PC-9 (cell line): ENCODE data around the gene ENPP4. TPM values are rescaled to one million over a fixed set of nuclear protein-coding genes. Genes with fewer than 3 reads are reported as not detected.
A peak's percentile ranks its signal among the peaks of the same experiment; 100 is the strongest.

ENCODE experiments used
- BruUV-seq: library from RNA; stranded (reverse); fragments of 400-500 nt; replicated peaks from 2 replicates; lab custom pipeline; 2021; lab: Mats Ljungman, UMichigan
- CTCF ChIA-PET: fragments of 300-600 bp; sonication (Branson Sonifier 250); formaldehyde crosslinking; loops from one replicate; lab custom pipeline; 2022; ENCODE audit warnings: antibody characterized with exemption; lab: Charles Lee
- POLR2A ChIA-PET: fragments of 300-600 bp; sonication (Branson Sonifier 250); formaldehyde crosslinking; loops from one replicate; lab custom pipeline; 2022; ENCODE audit warnings: antibody characterized with exemption; ENCODE audit not compliant: unreplicated experiment; lab: Charles Lee
- DNase-seq, 2 experiments: peaks; one replicate each; pipeline versions ENCODE4 v3.0.0 to v3.0.0-alpha.2; 2015 to 2022; ENCODE audit warnings: mixed read lengths in 1 of 2
- H2AFZ ChIP-seq: fragments of 200-600 bp; sonication (generic); 2 replicates; pipeline ENCODE4 v1.8.1; 2017; ENCODE audit warnings: antibody characterized with exemption
- H3F3A ChIP-seq: fragments of 200-600 bp; sonication (generic); 2 replicates; pipeline ENCODE4 v1.8.1; 2017; ENCODE audit warnings: antibody characterized with exemption, mild to moderate bottlenecking, low read depth; ENCODE audit not compliant: insufficient read depth
- H3K27ac ChIP-seq: fragments of 200-600 bp; sonication (generic); 2 replicates; pipeline ENCODE4 v1.6.1; 2016; ENCODE audit warnings: mixed run types
- H3K27me3 ChIP-seq: fragments of 200-600 bp; sonication (generic); 2 replicates; pipeline ENCODE4 v1.6.1; 2016; ENCODE audit warnings: low read depth, mixed run types; ENCODE audit not compliant: insufficient read depth
- H3K36me3 ChIP-seq: fragments of 200-600 bp; sonication (generic); 2 replicates; pipeline ENCODE4 v1.6.1; 2016; ENCODE audit warnings: low read depth, mixed run types
- H3K4me1 ChIP-seq: fragments of 200-600 bp; sonication (generic); replicated peaks from 2 replicates; pipeline ENCODE4 v1.6.1; 2016; ENCODE audit warnings: mixed run types; ENCODE audit not compliant: insufficient read depth
- H3K4me2 ChIP-seq: fragments of 200-600 bp; sonication (generic); 2 replicates; pipeline ENCODE4 v1.6.1; 2017; ENCODE audit warnings: mixed run types
- H3K4me3 ChIP-seq: fragments of 200-600 bp; sonication (generic); 2 replicates; pipeline ENCODE4 v1.6.1; 2016; ENCODE audit warnings: mixed run types
- H3K79me2 ChIP-seq: fragments of 200-600 bp; sonication (generic); 2 replicates; pipeline ENCODE4 v1.6.1; 2017; ENCODE audit warnings: low read depth, mixed run types
- H3K9me2 ChIP-seq: fragments of 200-600 bp; sonication (generic); 2 replicates; pipeline ENCODE4 v1.8.1; 2017; ENCODE audit warnings: mild to moderate bottlenecking; ENCODE audit not compliant: insufficient read depth
- H3K9me3 ChIP-seq: fragments of 200-600 bp; sonication (generic); 2 replicates; pipeline ENCODE4 v1.8.1; 2016; ENCODE audit warnings: low read depth; ENCODE audit not compliant: insufficient read depth
- H4K20me1 ChIP-seq: fragments of 200-600 bp; sonication (generic); 2 replicates; pipeline ENCODE4 v1.8.1; 2017; ENCODE audit not compliant: insufficient read depth
- CTCF ChIP-seq: fragments of 200-600 bp; sonication (generic); conservative IDR thresholded peaks from 2 replicates; pipeline ENCODE4 v1.6.1; 2017; ENCODE audit warnings: mixed run types, antibody characterized with exemption, mild to moderate bottlenecking, moderate library complexity
- EZH2 ChIP-seq: fragments of 200-600 bp; sonication (generic); IDR thresholded peaks from 2 replicates; pipeline ENCODE4 v1.8.0; 2017; ENCODE audit warnings: antibody characterized with exemption, low read depth
- intact Hi-C: fragments of 100-400 bp; cut with micrococcal nuclease; formaldehyde crosslinking; loops from one replicate; pipeline ENCODE4 v1.10.0; 2022; ENCODE audit not compliant: unreplicated experiment
- total RNA-seq: library from RNA; stranded (reverse); gene quantifications from 2 replicates; pipeline ENCODE4 v1.2.3, GENCODE V29; 2021

Gene ENPP4
- total RNA-seq, 1 experiment from 2014 or later: 7.1 TPM

- Histone ChIP-seq H3K27ac (no peak overlapping the region), H2AFZ (no peak overlapping the region), H3K4me3 (no peak overlapping the region), H3K9me2 (no peaks in the 10 kb centered on the region), H3K36me3 (no peaks in the 10 kb centered on the region), H4K20me1 (no peaks in the 10 kb centered on the region), H3K4me2 (no peak overlapping the region), H3K4me1 (no peaks in the 10 kb centered on the region), H3K27me3 (no peaks in the 10 kb centered on the region), H3K79me2 (no peaks in the 10 kb centered on the region), H3K9me3 (peaks cover 4% of the 10 kb centered on the region), H3F3A (no peaks in the 10 kb centered on the region)
- ChIA-PET POLR2A (interaction anchor here (0.7 kb wide), 1 partner anchor 43 kb away, joined by 6 read pairs; no protein-coding TSS in a partner anchor), CTCF (no interaction called here)
- intact Hi-C loops: no loop called here
- no peak for DNase-seq
- BruUV-seq: no TSS peak
- TF ChIP-seq CTCF (no peak), EZH2 (no peak)
These were observed 24.2 kb upstream of the ENPP4 start for GRCh38 chr6:46105568-46105967.

GRCh38 chr6:46113370-46113769 is 16.4 kb upstream of the ENPP4 start:
- Histone ChIP-seq H3F3A (0 out of 2 replicates have a peak, but pooled peaks cover 3% of the 10 kb centered on the region), H3K4me1 (peaks cover 15% of the 10 kb centered on the region), H3K79me2 (no peaks in the 10 kb centered on the region), H3K4me3 (no peak overlapping the region), H3K9me3 (no peaks in the 10 kb centered on the region; the same call in 1 of the 2 replicates), H3K4me2 (peak overlapping the region; percentile 42), H3K9me2 (no peaks in the 10 kb centered on the region), H2AFZ (no peak overlapping the region), H3K27ac (no peak overlapping the region), H3K36me3 (no peaks in the 10 kb centered on the region), H3K27me3 (no peaks in the 10 kb centered on the region), H4K20me1 (no peaks in the 10 kb centered on the region)
- POLR2A ChIA-PET: no interaction called here
- peak; percentile 59 to 83 for DNase-seq
- intact Hi-C loops: no loop called here
- TF ChIP-seq EZH2: no peak
- no peak for TF ChIP-seq CTCF
- CTCF ChIA-PET: no interaction called here
- BruUV-seq: no TSS peak

- TF ChIP-seq CTCF: no peak
- no peak for TF ChIP-seq EZH2
- no peaks in the 10 kb centered on the region for H3K9me2 ChIP-seq
- no peaks in the 10 kb centered on the region for H3K36me3 ChIP-seq
- H3K4me2 ChIP-seq: no peak overlapping the region
- no peak for DNase-seq
- no peaks in the 10 kb centered on the region for H3K27me3 ChIP-seq
- H3K9me3 ChIP-seq: no peaks in the 10 kb centered on the region; the same call in 1 of the 2 replicates
- no peak overlapping the region for H2AFZ ChIP-seq
- peaks cover 15% of the 10 kb centered on the region for H3K4me1 ChIP-seq
- intact Hi-C loops: no loop called here
- H3K4me3 ChIP-seq: no peak overlapping the region
- H3F3A ChIP-seq: 0 out of 2 replicates have a peak, but pooled peaks cover 3% of the 10 kb centered on the region
- ChIA-PET POLR2A (interaction anchor here (0.5 kb wide), 1 partner anchor 15 kb away, joined by 4 read pairs; no protein-coding TSS in a partner anchor), CTCF (no interaction called here)
- no peaks in the 10 kb centered on the region for H4K20me1 ChIP-seq
- H3K27ac ChIP-seq: no peak overlapping the region
- no TSS peak for BruUV-seq
- H3K79me2 ChIP-seq: no peaks in the 10 kb centered on the region
These were observed 14.2 kb upstream of the ENPP4 start for GRCh38 chr6:46115634-46116033.
